PC-3 (cell line): ENCODE data around the gene CCDC60. TPM values are rescaled to one million over a fixed set of nuclear protein-coding genes. Genes with fewer than 3 reads are reported as not detected.
A peak's percentile ranks its signal among the peaks of the same experiment; 100 is the strongest.

Source experiments
- ATAC-seq: fragments of 200-7000 bp; cut with Tn5 transposase; 2 replicates; pipeline ENCODE4 v1.9.1; 2020; ENCODE audit warnings: mild to moderate bottlenecking, moderate library complexity
- BruUV-seq: library from RNA; stranded (reverse); fragments of 400-500 nt; replicated peaks from 2 replicates; lab custom pipeline; 2021; lab: Mats Ljungman, UMichigan
- CTCF ChIA-PET: fragments of 300-600 bp; sonication (Branson Sonifier 250); formaldehyde crosslinking; loops from one replicate; lab custom pipeline; 2022; ENCODE audit warnings: antibody characterized with exemption; lab: Charles Lee
- POLR2A ChIA-PET: fragments of 300-600 bp; sonication (Branson Sonifier 250); formaldehyde crosslinking; loops from one replicate; lab custom pipeline; 2022; ENCODE audit warnings: antibody characterized with exemption; ENCODE audit not compliant: unreplicated experiment; lab: Charles Lee
- DNase-seq: peaks from one replicate; pipeline ENCODE4 v3.0.0-alpha.2; 2015
- H2AFZ ChIP-seq: fragments of 300-600 bp; sonication (generic); 2 replicates; pipeline ENCODE4 v1.6.0; 2016; ENCODE audit warnings: antibody characterized with exemption, low read length
- H3F3A ChIP-seq: fragments of 300-600 bp; sonication (generic); one replicate; pipeline ENCODE4 v1.6.0; 2017; ENCODE audit warnings: antibody characterized with exemption, low read length, control low read depth, mild to moderate bottlenecking; ENCODE audit not compliant: unreplicated experiment
- H3K27ac ChIP-seq: fragments of 300-600 bp; sonication (generic); 2 replicates; pipeline ENCODE4 v1.5.1; 2016; ENCODE audit warnings: mild to moderate bottlenecking, low read length
- H3K27me3 ChIP-seq: fragments of 300-600 bp; sonication (generic); 2 replicates; pipeline ENCODE4 v1.6.1; 2016; ENCODE audit warnings: low read length, mixed read lengths
- H3K36me3 ChIP-seq: fragments of 300-600 bp; sonication (generic); 2 replicates; pipeline ENCODE4 v1.6.1; 2016; ENCODE audit warnings: low read depth, mixed run types, low read length, mixed read lengths
- H3K4me1 ChIP-seq: fragments of 300-600 bp; sonication (generic); 2 replicates; pipeline ENCODE4 v1.5.1; 2016; ENCODE audit warnings: low read length; ENCODE audit not compliant: insufficient read depth
- H3K4me2 ChIP-seq: fragments of 300-600 bp; sonication (generic); 2 replicates; pipeline ENCODE4 v1.6.0; 2016; ENCODE audit warnings: low read length
- H3K4me3 ChIP-seq: fragments of 300-600 bp; sonication (generic); 2 replicates; pipeline ENCODE4 v1.5.1; 2016; ENCODE audit warnings: mild to moderate bottlenecking, low read length, mixed read lengths
- H3K79me2 ChIP-seq: fragments of 300-600 bp; sonication (generic); 2 replicates; pipeline ENCODE4 v1.6.1; 2017; ENCODE audit warnings: low read length, mixed read lengths
- H3K9ac ChIP-seq: fragments of 300-600 bp; sonication (generic); 2 replicates; pipeline ENCODE4 v1.6.0; 2016; ENCODE audit warnings: mild to moderate bottlenecking, low read length
- H3K9me2 ChIP-seq: fragments of 300-600 bp; sonication (generic); replicated peaks from 2 replicates; pipeline ENCODE4 v1.6.1; 2016; ENCODE audit warnings: mixed run types, low read length, mixed read lengths
- H3K9me3 ChIP-seq: fragments of 300-600 bp; sonication (generic); 2 replicates; pipeline ENCODE4 v1.6.1; 2016; ENCODE audit warnings: low read length, mixed read lengths
- H4K20me1 ChIP-seq: fragments of 300-600 bp; sonication (generic); 2 replicates; pipeline ENCODE4 v1.6.1; 2016; ENCODE audit warnings: low read length, mixed read lengths
- EZH2 ChIP-seq: fragments of 300-600 bp; sonication (generic); IDR thresholded peaks from one replicate; pipeline ENCODE4 v1.6.1; 2017; ENCODE audit warnings: antibody characterized with exemption, mild to moderate bottlenecking, low read length; ENCODE audit not compliant: unreplicated experiment
- EZH2phosphoT487 ChIP-seq: fragments of 300-600 bp; sonication (generic); IDR thresholded peaks from 2 replicates; pipeline ENCODE4 v1.6.1; 2018; ENCODE audit warnings: mild to moderate bottlenecking, antibody characterized with exemption, low read length, borderline replicate concordance
- intact Hi-C: fragments of 100-400 bp; cut with micrococcal nuclease; formaldehyde crosslinking; loops from 2 replicates; pipeline ENCODE4 v1.9.0; 2023
- total RNA-seq: library from RNA; depleted of rRNA; stranded (reverse); fragments of >200 nt; gene quantifications from 2 replicates; pipeline ENCODE4 v1.2.3, GENCODE V29; 2014
- TF ChIP-seq, protein P1 (sequence below): fragments of 300-600 bp; sonication (generic); conservative IDR thresholded peaks from 2 replicates; pipeline ENCODE4 v1.5.1; 2017; ENCODE audit warnings: antibody characterized with exemption, low read depth, mild to moderate bottlenecking, low read length

The CCDC60 gene
- total RNA-seq, 1 experiment from 2014 or later = not detected

DNA sequence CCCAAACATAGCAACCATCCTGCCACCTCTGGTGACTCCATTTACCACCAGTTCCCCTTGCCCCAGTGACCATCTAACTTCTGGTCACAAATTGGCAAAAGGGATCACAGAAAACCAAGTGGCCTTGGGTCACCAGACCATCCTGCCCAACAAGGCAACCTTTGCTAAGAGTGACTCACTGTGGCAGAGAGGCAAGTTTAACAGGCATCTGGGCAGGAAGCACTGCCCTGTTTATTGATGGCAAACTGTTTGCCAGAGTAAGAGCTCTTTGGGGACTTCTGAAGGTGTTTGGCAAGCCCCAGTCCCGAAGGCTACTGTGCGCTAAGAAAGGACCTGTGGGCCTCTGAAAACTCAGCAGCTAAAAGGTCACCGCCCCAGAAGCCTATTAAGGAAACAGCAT, 230.9 kb downstream of the CCDC60 start:
- no peak for TF ChIP-seq EZH2
- Histone ChIP-seq H3K4me3 (no peak overlapping the region), H4K20me1 (no peaks in the 10 kb centered on the region), H3K4me1 (no peaks in the 10 kb centered on the region), H2AFZ (no peak overlapping the region), H3K9ac (no peak overlapping the region), H3K9me2 (no peaks in the 10 kb centered on the region), H3K4me2 (no peak overlapping the region), H3F3A (no peaks in the 10 kb centered on the region), H3K79me2 (no peaks in the 10 kb centered on the region), H3K9me3 (no peaks in the 10 kb centered on the region), H3K36me3 (no peaks in the 10 kb centered on the region), H3K27me3 (peaks cover 4% of the 10 kb centered on the region), H3K27ac (no peak overlapping the region)
- ATAC-seq (peak; percentile 78), DNase-seq (peak; percentile 58)
- ChIA-PET CTCF (no interaction called here), POLR2A (no interaction called here)
- intact Hi-C loops = no loop called here
- no TSS peak for BruUV-seq

DNA sequence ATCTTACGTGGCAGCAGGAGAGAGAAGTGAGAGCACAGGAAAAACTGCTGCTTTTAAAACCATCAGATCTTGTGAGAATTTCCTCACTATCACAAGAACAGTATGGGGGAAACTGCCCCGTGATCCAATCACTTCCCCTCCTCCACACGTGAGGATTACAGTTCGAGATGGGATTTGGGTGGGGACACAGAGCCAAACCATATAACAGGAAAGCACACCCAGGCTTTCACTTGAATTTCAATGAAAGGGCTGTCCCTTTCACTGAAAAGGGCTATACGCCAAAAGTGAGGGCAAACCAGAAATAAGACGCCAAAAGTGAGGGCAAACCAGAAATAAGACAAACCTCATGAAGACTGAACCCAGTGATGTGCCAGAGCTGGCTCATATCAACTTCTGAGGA, 236.2 kb downstream of the CCDC60 start:
- H3K4me2 ChIP-seq = no peak overlapping the region
- no peak for ATAC-seq
- H2AFZ ChIP-seq = no peak overlapping the region
- no peaks in the 10 kb centered on the region for H4K20me1 ChIP-seq
- H3K79me2 ChIP-seq = no peaks in the 10 kb centered on the region
- H3K27me3 ChIP-seq = peaks cover 21% of the 10 kb centered on the region
- POLR2A ChIA-PET = no interaction called here
- H3K4me3 ChIP-seq = no peak overlapping the region
- no peaks in the 10 kb centered on the region for H3K36me3 ChIP-seq
- H3K9me3 ChIP-seq = no peaks in the 10 kb centered on the region
- no TSS peak for BruUV-seq
- H3K9ac ChIP-seq = no peak overlapping the region
- intact Hi-C loops = no loop called here
- no peak for DNase-seq
- H3K9me2 ChIP-seq = no peaks in the 10 kb centered on the region
- no peak overlapping the region for H3K27ac ChIP-seq
- H3F3A ChIP-seq = no peaks in the 10 kb centered on the region
- no peaks in the 10 kb centered on the region for H3K4me1 ChIP-seq
- no peak for TF ChIP-seq EZH2phosphoT487
- TF ChIP-seq, protein P1, sequence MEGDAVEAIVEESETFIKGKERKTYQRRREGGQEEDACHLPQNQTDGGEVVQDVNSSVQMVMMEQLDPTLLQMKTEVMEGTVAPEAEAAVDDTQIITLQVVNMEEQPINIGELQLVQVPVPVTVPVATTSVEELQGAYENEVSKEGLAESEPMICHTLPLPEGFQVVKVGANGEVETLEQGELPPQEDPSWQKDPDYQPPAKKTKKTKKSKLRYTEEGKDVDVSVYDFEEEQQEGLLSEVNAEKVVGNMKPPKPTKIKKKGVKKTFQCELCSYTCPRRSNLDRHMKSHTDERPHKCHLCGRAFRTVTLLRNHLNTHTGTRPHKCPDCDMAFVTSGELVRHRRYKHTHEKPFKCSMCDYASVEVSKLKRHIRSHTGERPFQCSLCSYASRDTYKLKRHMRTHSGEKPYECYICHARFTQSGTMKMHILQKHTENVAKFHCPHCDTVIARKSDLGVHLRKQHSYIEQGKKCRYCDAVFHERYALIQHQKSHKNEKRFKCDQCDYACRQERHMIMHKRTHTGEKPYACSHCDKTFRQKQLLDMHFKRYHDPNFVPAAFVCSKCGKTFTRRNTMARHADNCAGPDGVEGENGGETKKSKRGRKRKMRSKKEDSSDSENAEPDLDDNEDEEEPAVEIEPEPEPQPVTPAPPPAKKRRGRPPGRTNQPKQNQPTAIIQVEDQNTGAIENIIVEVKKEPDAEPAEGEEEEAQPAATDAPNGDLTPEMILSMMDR = no peak
- TF ChIP-seq EZH2 = no peak
- CTCF ChIA-PET = no interaction called here

DNA sequence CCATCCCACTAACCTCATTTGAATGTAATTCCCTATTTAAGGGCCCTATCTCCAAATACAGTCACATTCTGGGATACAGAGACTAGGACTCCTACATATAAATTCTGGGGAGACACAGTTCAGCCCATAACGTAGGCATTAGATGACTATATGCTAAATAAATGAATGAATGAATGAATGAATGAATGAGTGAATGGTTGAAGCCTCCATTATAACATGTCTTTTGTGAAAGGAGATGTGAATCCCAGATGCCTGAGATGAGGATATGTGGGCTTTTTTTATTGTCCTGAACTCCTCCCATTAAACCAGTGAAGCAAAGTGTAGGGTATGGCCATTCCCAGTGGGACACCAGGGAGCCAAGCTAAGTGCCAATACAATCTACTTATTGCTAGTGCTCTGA, 238.6 kb downstream of the CCDC60 start:
- TF ChIP-seq EZH2phosphoT487 (no peak), EZH2 (no peak)
- TF ChIP-seq, protein P1 = no peak
- Histone ChIP-seq H3K27ac (no peak overlapping the region), H2AFZ (no peak overlapping the region), H4K20me1 (no peaks in the 10 kb centered on the region), H3K4me2 (no peak overlapping the region), H3K9me2 (no peaks in the 10 kb centered on the region), H3K4me1 (peaks cover 5% of the 10 kb centered on the region; the same call in 1 of the 2 replicates), H3K27me3 (peaks cover 33% of the 10 kb centered on the region), H3K9me3 (no peaks in the 10 kb centered on the region), H3K79me2 (no peaks in the 10 kb centered on the region), H3K36me3 (no peaks in the 10 kb centered on the region), H3K4me3 (no peak overlapping the region), H3F3A (no peaks in the 10 kb centered on the region), H3K9ac (no peak overlapping the region)
- CTCF ChIA-PET = no interaction called here
- BruUV-seq = no TSS peak
- POLR2A ChIA-PET = no interaction called here
- ATAC-seq = no peak
- no peak for DNase-seq
- intact Hi-C loops = no loop called here
